RPMI8226 (cell line): ENCODE results near the gene PEPD.

Source experiments
- DNase-seq: peaks from one replicate; pipeline ENCODE4 v3.0.0-alpha.2; 2015

The PEPD gene

DNA sequence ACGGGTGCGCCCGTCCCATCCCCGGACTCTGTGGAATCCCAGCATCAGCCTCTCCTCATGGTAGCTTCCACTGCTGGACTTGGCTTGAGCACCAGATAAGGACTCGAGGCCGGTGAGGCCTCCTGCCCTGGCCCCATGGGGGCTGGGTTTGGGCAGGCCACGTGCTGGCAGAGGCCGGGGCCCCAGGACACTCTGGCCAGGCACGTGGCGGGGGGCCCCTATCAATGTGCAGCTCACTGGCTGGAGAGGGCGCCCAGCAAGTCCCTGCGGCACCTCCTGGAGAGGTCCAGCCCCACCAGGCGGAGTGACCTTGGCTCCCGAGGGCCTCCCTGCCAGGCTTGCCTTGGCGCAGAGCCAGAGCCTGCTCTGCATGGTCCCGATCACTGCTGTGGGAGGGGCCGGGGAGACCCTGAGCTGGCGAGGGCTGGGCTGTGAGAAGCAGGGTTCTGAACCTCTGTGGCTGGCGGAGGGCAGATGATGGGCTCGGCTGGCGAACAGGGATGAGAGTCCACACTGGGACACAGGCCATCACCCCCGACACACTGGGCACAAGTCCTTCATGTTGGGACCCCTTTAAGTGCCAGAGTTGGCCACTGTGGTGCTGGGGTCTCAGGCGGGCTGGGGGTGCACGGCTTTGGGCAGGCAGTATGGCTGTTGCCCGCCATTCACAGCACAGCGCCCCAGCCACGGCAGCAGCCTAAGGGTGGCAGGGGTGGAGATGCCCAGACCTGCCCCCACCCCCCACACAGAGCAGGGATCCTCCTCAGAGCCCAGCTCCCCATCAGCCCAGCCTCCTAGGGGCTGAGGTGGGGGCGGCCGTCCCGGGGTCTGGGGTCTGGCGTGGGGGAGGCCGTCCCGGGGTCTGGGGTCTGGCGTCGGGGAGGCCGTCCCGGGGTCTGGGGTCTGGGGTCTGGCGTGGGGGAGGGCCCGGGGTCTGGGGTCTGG is 129.0 kb downstream of the PEPD start:
- DNase-seq, result no peak

DNA sequence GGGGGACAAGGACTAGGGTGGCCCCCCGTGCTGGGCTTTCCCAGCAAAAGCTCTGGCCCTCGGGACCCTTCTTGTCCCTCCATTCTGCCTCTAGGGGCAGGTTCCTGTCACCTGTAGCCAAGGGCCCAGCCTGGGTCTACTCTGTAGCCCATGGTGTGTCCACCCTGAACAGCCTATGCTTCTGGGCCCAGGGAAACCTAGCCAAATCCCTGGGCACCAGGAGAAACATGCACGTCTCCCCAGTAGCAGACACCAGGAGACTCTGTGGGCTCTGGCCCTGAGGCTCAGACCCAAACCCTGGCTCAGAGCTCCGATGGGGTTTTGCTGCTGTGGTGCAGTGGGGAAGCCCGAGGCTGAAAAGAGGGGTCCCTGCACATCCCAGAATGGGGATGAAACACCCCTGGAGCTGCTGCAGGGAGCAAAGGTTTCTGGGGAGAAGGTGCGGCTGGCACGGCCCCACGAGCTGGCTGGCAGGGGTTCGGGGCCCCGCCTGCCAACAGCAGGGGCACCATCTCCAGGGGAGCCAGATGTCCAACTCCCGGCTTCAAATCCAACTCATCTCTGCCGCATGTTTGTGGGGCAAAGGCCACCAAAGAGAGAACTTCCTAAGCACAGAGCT is 129.9 kb downstream of the PEPD start:
- no peak for DNase-seq

DNA sequence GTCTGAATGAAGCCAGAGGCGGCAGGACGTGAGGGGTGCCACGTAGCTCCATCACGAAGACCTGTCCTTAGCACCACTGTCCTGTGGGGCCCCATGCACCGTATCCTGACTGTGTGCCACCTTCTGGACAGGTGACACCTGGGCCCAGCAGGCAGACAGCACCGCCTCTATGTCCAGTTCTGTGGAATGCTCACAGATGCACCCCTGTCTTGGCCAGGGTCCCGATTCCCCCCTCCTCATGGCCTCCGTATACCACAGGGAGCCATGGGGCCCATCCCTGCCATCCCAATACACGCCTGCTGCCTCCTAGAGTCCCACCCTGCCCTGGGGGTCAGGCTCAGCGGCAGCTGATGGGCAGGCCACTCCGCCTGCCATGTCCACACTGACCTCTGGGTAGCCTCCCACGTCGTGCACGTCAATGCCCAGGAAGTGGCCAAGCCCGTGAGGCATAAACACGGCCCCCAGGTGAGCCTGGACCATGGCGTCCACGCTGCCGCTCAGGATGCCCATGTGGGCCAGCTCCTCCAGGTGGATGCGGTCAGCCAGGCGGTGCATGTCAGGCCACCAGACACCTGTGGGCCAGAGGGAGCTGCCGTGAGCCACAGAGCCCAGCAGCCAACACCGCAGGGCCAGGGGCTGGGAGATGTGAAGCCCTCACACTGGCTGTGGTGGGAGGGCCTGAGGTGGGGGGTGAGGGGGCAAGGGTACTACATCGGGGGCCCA is 130.5 kb downstream of the PEPD start:
- DNase-seq, result no peak

DNA sequence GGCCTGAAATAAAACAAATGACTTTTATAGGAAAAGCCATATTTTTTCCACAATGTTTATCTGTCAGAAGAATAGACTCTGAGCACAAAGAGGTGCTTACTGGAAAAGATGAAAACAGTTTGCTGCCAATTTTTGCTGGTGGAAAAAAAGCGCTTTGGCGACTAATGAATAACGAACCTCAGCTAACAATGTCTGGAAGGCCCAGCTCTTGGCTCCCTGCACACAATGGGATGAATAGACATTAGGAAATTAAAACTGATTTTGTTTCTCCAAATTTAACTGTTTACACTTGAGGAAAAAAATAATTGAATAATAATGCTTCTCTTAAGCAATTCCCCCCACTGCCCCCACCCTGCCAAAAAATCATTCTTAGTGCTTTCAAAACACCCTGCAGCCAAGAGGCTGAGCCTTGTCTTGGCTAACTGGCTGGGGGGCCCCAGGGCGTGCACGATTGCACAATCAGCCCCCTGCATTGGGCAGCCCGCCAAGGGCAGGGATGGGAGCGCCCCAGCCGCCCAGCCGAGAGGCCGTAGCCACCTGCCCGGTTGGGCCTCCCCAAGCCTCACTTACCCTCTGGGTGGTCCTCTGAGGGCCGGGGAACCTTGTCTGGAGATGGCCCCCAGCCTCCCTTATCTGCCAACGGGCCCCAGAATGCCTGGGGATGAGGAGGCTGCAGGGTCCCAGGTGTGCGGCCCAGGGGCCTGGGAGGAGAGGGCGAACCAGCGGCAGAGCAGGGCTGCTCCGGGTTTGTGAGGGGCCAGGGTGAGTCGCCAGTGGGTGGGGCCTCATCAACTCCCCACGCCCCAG is 131.3 kb downstream of the PEPD start:
- no peak for DNase-seq

DNA sequence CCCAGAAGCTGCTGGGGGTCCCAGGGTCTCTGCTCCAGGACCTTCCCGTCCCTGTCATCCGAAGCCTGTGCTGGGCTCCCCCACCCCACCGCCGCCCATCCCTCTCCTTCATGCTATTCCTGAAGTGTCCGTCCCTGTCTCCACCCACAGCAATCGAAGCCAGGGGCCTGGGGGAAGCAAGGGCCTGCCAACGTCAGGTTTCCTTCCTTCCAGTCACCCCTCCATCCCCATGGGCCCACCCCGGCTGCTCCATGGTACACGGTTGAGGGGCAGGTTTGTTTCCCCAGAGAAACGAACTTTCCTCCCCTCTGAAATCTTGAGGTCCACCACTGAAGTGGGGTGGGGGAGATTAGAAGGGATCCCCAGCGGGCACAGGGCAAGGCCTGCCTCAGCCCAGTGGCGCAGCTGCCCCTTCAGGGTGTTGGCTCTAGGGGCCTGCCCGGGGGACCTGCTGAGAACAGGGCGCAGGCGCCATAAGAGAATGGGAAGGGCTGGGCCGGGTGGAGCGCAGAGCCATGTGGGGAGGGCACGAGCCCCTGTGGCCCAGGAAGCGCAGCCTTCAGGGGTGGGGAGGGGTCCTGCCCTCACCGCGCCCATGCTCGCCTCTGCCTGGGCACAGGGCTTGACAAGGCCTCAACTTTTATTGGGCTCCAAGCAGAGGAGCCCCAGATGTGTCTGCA is 132.0 kb downstream of the PEPD start:
- DNase-seq, result no peak

DNA sequence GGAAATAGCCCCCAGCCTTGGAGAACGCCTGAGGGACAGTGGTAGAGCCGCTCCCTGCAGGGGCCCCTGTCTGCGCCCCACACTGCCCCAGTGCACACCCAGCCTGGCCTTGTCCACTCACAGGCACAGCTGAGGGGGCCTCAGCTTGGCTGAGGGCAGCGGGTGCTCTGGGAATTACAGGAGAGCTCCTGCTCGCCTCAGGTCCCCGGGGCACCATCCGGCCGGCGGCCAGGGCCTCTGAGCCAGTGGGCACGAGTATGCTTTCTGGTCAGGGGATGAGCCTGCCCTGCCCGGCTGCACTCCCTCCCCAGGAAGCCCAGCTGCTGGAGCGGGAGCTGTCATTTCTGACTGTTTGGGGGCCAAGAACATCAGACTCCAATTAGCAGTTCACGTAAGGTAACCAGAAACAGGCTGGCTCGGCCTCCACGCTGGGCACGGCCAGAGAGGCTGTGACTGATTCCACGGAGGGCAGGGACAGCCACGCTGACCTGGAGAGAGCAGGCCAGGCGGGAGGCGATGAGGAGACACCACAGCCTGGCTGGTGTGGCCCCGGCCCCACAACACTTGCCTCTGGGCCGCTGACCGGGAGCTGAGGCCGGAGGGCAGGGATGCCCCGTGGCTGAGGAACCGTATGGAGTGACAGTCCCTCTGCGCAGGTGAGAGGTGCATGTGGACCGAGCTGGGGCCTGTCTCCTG is 132.7 kb downstream of the PEPD start:
- DNase-seq, result no peak

DNA sequence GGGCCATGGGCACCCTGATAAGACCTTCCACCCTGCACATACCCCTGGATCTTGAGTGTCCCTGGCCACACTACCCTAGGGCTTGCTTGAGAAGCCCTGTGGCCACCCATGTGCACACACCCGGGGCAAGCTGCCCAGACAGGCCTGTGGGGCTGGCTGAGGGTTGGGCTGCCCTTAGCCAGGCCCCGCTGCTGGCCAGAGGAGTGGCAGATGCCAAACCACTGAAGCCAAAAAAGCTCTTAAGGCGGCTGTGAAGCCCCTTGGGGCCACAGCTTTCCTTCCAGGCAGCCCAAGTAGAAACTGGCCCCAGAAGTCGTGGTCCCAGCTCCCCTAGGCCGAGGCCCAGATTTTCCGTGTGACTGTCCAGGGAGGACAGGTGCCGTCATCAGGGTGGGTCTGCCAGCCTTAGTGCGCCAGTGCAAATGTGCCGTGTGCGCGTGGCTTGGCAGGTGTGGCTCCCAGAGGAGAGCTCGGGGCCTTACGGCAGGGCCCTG is 133.3 kb downstream of the PEPD start:
- no peak for DNase-seq

DNA sequence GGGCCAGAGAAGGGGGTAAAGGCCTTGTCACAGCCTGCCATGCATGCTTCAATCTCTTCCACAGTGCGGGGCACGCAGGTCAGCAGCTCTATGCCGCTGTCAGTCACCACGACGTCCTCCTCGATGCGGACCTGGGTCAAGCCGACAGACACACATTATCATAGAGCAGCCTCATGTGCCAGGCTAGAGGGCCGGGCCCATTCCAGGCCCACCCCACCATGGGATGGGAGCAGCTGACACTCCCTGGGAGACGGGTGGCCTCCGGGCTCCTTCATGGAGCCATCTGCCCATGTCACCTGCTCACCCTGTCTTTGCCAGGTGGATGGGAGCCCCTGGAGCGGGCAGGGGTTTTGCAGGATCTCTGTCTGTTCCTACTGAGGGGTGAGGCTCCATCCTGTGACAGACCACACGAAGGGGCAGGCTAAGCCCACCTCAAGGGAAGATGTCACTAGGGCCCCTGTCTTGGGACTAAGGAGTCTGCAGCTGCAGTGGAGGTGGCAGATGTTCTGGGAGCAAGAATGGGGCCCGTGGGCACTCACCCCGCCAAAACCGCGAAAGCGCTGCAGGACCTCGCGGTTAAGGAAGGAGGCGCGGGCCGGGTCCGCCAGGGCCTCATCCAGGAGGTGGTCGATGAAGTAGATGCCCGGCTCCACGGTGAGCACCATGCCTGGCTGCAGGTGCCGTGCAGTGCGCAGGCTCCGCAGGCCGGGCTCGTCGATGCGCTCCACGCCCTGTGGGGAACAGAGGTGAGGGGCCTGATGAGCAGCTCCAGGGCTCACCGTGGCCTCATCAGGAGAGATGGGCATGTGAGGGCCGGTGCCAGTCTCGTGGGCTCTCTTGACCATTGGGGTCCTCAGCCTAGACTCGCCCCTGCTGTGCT is 134.0 kb downstream of the PEPD start:
- no peak for DNase-seq

DNA sequence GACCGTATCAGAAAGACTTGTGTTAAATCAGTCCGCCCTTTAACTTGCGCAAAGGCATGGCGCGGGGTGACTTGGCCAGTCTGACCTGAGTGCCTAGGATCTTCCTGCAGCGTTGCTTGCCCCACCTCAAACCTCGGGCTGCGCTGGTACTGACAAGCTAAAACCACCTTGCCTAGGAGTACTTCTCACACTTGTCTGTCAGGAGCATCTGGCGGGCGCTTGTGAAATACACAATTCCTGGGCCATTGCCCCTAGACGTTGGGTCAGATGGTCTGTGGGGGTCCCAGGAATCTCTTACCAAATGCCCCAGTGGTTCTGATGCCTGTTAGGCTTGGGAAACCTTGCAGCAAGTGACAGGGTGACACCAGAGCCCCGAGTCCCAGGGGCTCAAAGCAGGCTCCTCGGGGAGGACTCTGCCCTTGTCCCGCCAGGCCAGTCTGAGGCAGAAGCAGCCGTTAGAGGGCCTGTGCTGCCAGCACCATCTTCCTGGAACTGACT is 135.2 kb downstream of the PEPD start:
- no peak for DNase-seq

DNA sequence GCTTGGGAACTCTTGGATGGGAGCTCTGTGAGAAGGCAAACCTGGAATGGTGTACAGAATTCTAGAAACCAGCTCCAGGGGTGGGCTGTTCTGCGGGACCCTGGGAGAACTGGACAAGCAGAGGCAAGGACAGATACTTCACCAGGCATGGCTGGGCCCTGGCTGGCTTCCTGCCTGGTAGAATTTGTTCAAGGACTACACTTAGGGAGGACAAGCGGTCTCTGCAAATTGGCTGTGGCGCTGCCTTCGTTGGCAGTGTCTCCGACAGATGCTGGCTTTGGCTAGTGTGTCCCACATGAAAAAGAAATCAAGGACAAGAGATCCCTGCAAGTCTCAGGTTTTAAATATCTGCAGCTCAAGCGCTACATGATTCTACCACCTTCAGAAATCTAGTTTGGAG is 135.6 kb downstream of the PEPD start:
- DNase-seq, result no peak

DNA sequence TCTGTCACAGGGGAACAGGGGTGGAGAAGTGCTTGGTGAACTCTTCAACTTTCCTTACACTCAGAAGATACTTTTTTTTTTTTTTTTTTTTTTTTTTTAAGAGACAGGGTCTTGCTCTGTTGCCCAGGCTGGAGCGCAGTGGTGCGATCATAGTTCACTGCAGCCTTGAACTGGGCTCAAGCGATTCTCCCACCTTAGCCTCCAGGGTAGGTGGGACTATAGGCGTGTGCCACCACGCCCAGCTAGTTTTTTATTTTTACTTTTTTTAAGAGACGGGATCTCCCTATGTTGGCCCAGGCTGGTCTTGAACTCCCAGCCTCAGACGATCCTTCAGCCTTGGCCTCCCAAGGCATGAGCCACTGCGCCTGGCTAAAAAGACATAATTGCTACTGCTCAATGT is 136.6 kb downstream of the PEPD start:
- DNase-seq, result no peak

DNA sequence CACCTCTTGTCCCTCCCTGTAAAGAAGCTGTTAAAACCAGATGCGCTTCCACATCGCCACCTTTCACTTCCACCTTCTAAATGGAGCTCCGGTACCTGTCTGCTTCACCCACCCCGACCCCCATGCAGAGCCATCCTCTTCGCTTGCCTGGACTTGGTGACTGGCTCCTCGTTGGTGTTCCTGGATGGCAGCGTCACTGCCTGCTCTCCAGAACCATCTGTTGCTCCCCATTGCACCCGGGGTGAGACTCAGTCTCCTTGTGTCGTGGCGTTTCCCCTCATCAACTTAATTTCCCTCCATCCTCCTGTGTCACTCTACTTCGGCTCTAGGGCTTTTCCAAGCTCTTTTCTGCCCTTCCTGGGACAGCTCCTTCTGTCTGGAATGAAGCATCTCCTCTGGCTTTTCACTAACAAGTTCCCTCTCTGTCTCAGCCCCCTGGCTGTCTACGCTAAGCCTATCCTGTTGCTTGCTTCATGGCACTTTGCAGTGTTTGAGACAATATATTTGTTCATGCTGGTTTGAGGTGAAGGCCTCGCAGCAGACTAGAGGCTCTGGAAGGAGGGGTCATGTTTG is 137.8 kb downstream of the PEPD start:
- no peak for DNase-seq

DNA sequence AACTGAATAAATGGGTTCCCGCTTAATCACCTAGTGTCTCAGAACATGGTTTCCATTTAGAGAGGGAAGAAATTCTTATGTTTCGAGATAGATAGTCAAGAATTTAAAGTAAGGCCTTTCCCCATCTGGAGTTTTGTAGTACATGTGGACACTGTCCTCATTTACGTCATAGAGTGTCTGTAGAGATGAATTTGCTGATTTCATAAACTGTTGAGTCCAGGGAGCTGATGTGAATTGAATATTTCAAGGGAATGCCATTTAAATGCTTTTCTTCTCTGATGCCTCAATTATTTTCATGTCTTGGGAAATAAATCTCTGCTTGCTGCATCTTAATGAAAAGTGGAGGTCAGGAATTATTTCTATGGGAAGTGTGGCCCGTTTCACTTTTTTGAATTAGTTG is 138.6 kb downstream of the PEPD start:
- DNase-seq, result no peak

DNA sequence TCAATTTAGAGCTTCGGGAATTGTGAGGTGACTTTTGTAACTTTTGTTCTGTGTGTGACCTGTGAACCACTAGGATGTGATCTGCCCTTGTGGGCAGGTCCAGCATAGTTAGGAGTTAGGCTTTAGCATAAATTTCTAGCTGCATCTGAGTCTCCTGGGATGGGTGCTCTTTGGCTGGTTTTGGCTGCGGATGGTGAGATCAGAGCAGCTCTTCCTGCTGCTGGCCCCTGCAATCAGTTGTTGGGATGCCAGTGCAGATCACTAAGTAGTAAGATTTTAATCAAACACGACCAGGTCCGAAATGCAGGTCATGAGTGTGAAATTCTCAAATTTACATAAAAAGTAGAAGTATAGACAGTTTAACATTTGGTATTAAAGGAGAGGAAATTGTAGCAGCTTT is 139.6 kb downstream of the PEPD start:
- no peak for DNase-seq

DNA sequence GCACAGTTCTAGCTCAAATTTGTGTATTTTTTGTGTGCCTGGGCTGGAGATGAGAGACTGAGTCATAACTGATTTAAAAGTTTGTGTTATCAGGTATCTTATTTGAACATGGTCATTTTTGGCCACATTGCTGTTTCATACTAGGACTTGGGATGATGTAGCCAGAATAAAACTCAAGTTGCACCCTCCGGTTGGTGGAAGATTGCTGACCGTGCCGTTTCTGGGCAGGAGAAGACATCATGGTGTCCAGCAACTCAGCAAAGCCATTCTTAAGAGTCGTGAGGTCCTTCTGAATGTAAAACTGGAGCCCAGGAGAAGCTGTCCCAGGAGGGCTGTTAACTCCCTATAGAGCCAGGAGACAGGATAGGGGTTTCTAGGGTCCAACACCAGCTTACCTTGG is 140.5 kb downstream of the PEPD start:
- DNase-seq, result no peak

DNA sequence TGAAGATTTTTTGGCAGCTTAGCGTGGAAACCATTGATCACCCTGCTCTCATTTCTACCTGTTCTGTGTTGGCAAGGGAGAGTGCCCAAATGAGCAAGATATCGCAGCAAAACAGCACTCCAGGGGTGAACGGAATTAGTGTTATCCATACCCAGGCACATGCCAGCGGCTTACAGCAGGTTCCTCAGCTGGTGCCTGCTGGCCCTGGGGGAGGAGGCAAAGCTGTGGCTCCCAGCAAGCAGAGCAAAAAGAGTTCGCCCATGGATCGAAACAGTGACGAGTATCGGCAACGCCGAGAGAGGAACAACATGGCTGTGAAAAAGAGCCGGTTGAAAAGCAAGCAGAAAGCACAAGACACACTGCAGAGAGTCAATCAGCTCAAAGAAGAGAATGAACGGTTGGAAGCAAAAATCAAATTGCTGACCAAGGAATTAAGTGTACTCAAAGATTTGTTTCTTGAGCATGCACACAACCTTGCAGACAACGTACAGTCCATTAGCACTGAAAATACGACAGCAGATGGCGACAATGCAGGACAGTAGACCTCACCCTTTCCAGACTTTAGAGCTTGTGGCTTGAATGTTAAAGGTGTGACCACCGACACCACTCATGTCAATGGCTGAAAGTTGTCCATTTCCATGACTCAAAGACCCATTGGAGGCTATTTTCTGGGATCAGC is 142.3 kb downstream of the PEPD start:
- DNase-seq, result no peak

DNA sequence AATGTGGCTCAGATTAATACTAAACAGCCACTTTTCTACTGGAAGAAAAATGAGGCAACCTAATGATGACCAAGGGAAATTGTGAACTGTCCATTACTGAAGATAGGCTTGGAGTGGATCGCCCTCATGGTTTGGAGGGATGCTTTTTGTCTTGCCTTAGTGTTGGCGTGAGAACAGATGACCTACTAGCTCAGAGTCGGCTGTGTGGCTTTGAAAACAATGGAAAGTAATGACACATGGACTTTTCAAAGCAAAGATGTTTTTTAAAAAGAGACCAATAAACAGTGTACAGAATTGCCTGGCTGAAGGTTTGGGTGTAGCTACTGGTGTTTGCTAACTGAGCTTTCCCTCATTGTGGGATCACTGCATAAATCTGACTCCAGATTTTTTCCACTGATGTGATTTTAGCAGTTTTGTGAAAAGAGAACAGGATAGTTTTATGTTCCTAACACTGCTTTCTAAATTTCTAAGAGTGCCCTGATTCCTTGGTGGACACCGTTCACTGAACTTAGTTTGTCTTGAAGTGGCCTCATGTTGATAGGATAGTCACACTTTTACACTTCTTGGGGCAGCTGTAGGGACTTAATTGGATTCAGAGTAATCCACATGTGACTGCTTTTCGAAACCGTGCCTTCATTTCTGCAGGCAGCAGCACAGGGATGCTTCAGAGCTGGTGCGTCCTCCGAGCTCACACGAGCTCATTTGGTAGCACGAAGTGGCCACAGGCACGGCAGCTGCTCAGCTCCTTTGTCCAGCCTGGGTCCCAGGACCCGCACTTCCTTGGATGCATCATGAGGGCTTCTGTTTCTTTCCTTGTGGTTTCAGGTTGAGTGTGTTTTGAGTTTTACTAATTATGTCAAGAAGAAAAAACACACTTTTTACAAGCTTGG is 143.8 kb downstream of the PEPD start:
- DNase-seq, result no peak

DNA sequence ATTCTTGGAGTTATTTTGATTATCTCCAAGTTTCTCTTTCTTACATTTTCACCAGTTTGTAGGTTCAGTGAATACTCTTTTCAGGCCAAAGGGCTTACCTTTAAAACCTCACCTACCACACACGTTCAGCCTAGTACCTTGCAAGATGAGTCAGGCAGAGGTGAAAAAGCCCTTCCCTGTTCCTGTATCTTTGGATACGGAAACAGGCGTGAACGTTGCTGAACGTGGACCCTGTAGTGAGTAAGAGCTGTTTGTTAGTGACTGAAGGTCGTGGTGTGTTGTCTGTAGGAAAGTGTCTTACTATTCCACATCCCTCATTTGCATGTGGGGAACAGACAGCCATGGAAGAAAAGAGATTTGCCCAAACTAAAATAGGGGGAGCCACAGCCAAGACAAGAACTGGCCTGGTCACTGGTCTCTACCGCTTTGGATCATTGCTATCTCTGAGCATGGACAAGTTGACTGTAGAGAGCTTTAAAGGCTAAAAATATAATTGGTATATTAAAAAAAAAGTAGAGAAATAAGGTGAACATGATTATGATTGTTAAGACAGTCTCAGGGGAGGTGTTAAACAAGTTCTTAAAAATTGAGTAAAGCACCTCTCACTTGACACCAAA is 144.5 kb downstream of the PEPD start:
- DNase-seq, result no peak
